GM21786 (cell line): ENCODE results near the gene CCDC146.
"Not testable (repeated sequence)": the region's sequence is repeated elsewhere in the genome, so short reads cannot be mapped to it uniquely, and the experiment has no call there.

Source experiments
- ATAC-seq: cut with Tn5 transposase; IDR thresholded peaks from one replicate; pipeline ENCODE4 v1.9.1; 2021; ENCODE audit not compliant: unreplicated experiment

CCDC146 gene, protein sequence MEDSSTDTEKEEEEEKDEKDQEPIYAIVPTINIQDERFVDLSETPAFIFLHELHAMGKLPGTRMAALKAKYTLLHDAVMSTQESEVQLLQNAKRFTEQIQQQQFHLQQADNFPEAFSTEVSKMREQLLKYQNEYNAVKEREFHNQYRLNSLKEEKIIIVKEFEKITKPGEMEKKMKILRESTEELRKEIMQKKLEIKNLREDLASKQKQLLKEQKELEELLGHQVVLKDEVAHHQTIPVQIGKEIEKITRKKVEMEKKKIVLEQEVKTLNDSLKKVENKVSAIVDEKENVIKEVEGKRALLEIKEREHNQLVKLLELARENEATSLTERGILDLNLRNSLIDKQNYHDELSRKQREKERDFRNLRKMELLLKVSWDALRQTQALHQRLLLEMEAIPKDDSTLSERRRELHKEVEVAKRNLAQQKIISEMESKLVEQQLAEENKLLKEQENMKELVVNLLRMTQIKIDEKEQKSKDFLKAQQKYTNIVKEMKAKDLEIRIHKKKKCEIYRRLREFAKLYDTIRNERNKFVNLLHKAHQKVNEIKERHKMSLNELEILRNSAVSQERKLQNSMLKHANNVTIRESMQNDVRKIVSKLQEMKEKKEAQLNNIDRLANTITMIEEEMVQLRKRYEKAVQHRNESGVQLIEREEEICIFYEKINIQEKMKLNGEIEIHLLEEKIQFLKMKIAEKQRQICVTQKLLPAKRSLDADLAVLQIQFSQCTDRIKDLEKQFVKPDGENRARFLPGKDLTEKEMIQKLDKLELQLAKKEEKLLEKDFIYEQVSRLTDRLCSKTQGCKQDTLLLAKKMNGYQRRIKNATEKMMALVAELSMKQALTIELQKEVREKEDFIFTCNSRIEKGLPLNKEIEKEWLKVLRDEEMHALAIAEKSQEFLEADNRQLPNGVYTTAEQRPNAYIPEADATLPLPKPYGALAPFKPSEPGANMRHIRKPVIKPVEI

DNA sequence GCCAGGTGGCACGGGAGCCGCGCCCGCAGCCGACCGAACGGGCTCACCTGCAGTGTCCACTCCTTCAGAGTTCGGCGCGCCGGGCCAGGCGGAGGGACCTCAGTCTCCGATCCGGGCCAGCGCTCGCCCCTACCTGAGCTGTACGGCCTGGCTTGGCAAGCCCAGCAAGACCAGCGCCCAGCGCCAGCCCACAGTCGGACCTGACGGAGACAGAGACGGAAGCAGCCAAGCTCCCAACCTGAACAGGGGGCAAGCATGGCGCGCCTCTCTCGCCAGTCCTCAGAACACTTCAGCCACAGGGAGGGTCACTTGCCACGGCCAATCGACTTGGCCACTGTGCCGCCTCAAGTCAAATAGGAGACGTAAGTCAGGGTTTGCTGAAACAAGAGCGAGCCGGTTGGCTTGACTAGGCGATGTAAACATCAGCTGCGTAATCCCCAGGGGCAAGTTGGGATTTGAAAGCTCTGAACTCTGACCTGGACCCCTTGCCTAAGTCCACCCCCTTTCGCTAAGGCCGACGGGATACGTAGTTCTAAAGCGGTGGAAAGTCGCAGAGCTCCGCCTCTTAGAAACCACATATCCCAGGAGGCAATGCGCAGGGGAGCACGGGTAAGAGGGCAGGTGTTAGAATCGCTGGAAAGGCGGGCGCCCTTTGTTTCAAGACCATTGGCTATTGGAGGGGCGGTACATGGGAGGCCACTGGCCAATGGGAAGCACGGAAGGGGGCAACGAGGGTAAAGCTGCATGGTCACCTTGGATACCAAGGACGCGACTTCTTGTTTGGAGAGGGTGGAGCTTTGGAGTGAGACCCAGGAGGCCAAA, at the start of gene CCDC146:
TSS of gene CCDC146 (plus strand) at position 756 of the 822 bp plus-strand sequence. CDS start 45,054 bp downstream, outside the sequence.
- peak; percentile 98 for ATAC-seq

DNA sequence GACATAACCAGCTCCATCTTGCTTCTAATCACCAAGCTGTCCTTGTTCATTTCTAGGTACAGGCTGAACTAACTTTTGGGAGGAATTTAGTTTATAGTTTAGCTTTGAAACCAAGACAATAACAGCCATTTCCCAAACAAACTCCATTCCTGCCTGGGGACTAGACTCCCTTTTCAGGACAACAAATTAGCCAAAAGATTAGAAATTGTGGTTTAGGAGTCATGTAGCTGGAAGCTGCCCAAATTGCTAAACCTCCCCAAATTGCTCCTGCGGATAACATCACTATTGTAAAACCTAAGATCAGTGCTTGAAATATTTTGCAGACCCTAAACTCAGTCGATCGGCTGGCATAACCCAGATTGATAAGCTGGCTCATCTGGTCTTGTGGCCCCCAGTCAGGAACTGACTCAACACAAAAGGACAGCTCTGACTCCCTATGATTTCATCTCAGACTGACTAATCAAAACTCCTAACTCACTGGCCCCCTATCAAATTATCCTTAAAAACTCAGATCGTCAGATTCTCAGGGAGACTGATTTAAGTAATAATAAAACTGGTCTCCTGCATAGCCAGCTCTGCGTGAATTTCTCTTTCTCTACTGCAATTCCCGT, 47.5 kb upstream of the CCDC146 start:
- not testable (repeated sequence) for ATAC-seq

DNA sequence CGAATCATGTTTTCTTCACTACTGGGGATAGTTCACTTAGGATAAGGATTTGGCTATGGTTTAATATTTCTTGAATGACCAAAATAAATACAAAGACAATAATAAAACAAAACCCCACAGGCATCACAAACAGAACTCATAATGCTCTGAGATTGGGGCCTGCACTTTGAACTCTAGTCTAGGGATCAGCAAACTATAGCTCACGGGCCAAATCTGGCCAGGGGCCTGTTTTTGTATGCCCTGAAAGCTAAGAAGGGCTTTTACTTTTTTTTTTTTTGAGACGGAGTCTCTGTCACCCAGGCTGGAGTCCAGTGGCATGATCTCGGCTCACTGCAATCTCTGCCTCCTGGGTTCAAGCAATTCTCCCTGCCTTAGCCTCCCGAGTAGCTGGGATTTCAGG, 45.4 kb upstream of the CCDC146 start:
- not testable (repeated sequence) for ATAC-seq

DNA sequence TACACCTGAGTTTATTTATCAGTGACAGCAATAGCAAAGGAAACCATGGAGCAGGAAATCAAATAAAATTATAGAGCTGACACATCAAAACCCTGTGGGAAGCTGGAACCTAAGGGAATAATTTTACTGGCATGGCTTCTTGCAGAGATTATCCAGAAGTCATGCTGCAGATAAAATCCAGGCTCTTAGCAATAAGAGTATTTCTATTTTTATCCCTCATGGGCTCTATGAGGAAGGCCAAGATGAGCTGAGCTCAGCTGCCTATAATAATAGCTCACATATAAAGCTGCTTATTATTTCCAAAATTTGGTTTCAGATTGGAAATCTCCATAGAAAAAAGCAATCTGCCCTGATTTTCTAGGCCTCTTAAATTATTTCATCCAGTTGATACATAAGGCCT, 43.3 kb upstream of the CCDC146 start:
- not testable (repeated sequence) for ATAC-seq

DNA sequence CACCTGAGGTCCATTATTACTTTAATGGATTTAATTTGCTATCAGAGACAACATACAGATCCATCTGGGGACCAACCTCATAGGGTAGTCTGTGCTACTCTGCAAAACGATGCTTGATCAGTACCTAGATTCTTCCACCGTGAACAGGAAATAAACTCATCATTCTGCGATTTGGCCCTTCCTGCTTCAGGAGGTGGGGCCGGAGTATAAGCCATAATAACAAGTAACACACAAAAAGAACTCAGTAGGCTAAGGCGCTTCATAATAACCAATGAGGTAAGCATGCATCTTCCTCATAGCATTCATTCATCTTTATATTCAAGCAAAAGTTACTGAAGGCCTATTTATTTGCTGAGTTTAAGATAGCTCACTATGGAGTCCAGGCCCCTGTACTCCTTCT, 42.8 kb upstream of the CCDC146 start:
- ATAC-seq: not testable (repeated sequence)

DNA sequence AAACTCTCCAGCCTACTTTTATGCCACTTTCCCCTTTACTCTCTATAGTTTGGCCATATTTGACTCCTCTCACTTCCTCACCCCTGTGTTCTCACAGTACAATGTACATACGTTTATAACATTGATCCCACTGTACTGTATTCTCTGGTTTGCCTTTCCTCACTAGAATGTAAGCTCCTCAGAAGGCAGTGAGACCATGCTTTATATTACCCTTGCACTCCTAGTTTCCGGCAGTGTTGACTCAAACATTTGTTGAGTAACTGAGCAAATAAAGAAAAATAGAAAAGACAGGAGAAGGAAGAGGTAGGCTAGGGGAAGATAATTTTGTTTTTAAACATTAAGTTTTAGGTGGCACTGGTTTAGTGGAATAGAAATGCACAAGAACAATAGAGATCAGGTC, 42.2 kb upstream of the CCDC146 start:
- ATAC-seq: not testable (repeated sequence)

DNA sequence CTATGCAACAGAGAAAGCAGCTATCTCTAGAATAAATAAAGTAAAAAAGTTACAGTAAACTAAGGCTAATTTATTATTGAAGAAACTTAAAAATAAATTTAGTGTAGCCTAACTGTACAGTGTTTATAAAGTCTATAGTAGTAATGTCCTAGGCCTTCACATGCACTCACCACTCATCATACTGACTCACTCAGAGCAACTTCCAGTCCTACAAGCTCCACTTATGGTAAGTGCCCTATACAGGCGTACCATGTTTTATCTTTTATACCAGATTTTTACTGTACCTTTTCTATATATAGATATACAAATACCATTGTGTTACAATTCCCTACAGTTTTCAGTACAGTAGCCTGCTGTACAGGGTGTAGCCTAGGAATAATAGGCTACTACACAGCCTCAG, 40.2 kb upstream of the CCDC146 start:
- not testable (repeated sequence) for ATAC-seq

DNA sequence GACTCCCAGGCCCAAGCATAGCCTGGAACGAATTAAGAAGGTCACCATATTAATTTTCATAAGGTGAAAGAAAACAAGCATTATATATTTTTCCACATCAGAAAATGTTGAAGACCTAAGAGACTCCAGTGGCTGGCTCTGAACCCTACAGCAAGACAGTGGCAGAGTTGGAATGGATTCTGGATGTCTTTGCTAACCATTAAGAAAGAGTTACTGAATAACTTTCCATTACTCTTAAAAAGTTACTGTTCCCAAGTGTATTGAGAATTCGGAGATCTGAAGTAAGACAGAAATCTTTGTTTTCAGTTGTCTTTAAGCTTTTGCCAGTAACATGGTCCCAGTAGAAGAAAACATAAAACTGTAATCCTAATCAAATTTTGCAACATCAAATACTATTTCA, 30.1 kb upstream of the CCDC146 start:
- not testable (repeated sequence) for ATAC-seq

DNA sequence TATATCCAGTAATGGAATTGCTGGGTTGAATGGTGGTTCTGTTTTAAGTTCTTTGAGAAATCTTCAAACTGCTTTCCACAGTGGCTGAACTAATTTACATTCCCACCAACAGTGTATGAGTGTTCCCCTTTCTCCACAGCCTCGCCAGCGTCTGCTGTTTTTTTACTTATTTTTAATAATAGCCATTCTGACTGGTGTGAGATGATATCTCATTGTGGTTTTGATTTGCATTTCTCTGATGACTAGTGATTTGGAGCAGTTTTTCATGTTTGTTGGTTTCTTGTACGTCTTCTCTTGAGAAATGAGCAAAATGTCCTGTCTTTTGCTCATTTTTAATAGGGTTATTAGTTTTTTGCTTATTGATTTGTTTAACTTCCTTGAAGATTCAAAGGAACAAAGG, 21.9 kb upstream of the CCDC146 start:
- not testable (repeated sequence) for ATAC-seq

DNA sequence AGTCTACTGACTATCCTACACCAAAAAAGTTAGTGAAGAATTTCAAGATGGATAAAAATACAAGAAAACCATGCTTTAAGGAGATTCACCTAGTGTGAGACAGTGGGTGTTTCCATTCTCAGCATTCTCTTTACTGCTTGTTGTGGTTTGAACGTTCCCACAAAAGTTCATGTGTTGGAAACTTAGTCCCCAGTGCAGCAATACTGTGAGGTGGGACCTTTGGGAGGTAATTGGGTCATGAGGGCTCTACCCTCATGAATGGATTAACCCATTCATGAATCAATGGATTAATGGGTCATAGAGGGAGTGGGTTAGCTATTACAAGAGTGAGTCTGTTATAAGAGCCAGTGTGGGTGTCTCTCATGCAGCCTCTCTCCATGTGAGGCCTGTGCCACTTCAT, 21.2 kb upstream of the CCDC146 start:
- ATAC-seq: not testable (repeated sequence)

DNA sequence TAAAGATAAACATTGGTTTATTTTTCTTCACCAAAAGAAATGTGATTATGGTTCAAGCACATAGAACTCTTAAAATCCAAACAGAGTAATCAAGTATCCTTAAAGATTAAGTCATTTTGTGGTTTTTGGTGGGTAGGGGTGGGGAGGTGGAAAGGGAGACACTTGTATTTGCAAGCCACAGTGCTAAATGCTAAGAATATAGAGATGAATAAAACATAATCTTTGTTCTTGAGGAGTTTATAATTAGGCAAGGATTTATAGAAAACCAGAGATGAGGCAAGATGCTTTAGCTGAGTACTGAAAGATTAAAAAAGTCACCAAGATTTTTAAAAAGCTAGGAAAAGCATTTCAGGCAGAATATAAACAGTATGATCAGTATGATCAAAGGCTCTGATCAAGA, 19.7 kb upstream of the CCDC146 start:
- ATAC-seq: not testable (repeated sequence)

DNA sequence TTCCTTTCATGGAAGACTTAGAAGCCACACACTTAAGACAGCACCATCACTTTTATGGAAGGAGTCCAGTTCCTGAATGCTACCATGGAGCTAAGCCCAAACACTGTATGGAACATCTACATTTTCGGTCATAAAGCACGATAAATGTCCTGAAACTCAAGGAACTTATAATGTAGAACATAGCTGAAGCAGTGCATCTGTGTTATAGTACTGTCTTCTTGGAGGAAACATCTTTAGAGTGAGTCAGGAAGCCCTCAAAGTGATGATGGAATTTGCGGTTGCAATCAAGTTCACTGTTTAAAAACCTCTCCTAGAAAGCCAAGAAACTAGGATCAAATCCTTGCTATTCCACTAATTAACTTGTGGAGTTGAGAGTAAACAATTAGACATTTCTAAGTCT, 16.5 kb upstream of the CCDC146 start:
- not testable (repeated sequence) for ATAC-seq

DNA sequence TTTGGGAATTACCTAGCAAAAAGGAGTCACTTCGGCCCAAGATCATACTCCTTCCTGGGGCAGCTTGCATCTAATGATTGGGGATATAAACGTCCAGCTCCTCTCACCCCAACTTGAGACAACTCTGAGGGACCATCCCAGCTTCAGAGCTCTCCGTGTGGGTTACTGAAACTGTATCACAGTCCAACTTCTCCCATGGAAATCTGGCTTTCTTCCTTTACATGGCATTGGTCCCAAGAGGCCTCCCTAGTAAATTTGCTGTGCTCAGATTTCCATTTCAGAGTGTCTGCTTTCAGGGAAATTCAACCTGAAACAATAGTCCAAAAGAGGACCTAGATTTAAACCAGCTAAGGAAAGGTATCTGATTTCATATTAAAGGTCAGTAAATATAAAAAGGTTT, 14.8 kb upstream of the CCDC146 start:
- ATAC-seq: not testable (repeated sequence)

DNA sequence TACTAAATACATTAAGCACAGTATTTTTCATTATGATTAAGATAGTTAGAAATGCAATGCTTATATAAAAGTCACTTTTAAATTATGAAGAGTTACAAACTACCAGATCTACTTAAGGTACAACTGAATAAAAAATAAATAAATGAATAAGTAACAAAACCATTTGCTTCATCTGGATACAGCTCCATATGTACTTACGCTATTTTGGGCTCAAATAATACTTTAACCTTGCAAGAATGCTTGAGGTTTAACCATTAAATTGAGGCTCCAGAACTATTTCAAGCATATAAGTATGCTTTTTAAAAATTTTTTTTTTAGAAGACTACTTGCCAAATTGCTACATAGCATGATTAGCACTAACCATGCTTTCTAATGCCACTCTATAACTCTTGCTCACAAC, 14.1 kb upstream of the CCDC146 start:
- ATAC-seq: not testable (repeated sequence)

DNA sequence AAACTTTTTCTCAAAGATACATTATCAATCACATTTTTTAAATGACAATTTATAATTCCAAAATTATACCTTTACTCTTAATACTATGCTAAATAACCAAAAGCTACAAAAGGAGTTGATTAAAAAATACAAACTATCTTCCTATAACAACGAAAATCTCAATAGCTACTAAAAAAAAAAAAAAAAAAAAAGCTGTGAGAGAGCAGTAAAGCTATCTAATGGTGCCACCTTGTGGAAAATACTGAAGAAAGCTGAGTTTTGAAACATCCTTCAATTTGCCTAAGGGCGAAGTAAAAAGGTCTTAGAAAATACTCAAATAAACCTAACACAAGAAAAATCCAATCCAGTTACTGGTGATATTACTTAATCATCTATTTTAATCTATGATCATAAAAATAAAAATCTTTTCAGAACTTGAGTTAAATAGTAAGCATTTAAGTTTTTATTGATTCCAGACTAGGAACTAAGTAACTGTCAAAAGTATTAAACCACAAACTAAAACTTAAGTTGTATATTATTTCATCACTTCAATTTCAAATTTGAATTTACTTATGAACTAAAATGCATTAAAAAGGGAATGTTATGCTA, 9.6 kb upstream of the CCDC146 start:
- not testable (repeated sequence) for ATAC-seq

DNA sequence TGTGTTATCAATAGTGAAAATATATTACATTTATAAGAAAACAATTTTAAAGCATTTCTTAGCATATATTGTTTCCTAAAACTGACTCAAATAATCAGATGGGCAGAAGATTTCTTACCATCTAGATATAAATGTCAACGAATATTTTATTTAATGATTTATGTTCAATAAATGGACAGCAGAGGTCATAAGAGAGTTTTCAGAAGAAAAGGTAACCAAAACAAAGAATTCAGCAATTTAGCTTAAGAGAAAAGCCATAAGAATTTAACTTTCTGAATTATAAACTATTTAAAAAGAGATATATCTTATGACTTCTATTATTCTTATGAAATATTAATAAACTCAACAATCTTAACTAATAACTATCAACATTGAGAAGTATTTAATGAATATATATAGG, 3.1 kb downstream of the CCDC146 start:
- not testable (repeated sequence) for ATAC-seq

DNA sequence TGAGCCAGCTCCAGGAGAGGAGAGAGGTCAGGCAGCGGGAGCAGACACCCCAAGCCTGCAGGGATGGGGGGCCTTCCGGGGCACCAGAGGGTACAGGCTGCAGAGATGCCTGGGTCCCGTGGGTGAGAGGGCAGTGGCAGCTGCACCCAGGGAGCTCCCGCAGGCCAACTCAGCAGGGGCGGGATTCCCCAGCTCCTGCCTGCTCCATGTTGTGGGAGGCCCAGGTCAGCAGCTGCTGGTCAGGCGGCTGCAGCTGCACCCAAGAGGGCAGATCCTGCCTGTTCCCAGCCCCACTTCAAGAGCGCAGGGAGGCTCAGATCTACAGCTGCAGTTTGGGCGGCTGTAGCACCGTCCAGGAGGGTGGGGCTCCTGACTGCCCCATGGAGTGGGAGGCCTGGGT, 4.6 kb downstream of the CCDC146 start:
- ATAC-seq: not testable (repeated sequence)

DNA sequence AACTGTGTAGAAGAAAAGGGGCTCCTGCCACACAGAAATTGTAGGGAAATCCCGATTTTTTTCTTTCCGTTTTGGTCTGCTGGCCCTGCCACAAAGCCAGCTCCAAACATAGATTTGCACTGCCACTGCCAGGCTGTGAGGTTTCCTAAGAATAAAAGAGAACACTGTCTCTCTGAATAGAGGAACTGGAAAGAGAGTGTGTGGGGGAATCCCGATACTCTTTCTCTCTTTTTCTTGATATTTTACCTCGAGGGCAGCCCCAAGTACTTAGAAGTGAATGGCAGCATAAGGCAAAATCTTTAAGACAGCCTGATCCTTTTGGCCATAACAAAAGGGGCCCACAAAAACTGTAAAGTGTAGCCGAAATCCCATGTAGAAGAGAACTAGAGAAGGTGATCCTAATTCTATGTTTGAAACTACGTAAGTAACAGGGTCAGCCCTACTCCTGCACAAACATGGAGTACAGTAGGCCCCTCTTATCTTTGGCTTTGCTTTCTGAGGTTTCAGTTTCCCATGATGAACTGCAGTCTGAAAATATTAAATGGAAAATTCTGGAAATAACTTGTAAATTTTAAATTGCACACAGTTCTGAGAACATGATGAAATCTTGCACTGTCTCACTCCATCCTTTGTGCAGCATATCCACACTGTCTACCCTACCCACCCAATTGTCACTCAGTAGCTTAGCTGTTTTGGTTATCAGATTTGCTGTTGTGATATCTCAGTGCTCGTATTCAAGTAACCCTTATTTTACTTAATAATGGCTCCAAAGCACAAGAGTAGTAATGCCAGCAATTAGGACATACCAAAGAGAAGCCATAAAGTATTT, 6.4 kb downstream of the CCDC146 start:
- ATAC-seq: peak; percentile 87

DNA sequence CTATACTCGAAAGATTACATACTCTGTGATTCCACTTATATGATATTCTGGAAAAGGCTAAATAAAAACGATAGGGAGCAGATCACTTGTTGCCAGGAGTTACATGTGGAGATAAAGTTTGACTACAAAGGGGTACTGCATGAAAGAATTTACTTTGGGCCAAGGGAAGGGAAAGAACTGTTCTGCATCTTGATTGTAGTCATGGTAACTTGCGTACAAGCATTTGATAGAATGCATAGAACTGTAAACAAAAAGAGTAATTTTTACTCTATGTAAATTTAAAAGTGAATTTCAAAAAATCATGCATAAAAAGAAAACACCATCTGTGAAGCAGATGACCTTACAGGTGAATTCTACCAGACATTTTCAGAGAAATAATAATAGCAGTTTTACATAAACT, 9.4 kb downstream of the CCDC146 start:
- ATAC-seq: not testable (repeated sequence)
